Gastrocnemius medialis (tissue), 4 donors: ENCODE measurements around the gene OR2F2. TPM values are rescaled to one million over a fixed set of nuclear protein-coding genes. Genes with fewer than 3 reads are reported as not detected.

ENCODE experiments used
- ATAC-seq, 2 donors: fragments of 150-250 bp; one replicate each; pipeline ENCODE4 v1.9.1; 2016
- DNase-seq, 2 donors: peaks; one replicate each; pipeline ENCODE4 v3.0.0-alpha.2; 2019
- H3K27ac ChIP-seq, 4 donors: fragments of 200-600 bp; sonication (generic); 1 replicate in 1 of 4; 2 replicates in 3 of 4; pipeline ENCODE4 v1.5.1; 2016 to 2018; ENCODE audit warnings: mild to moderate bottlenecking in 2 of 4, moderate library complexity in 1 of 4
- H3K27me3 ChIP-seq, 3 donors: fragments of 200-600 bp; sonication (generic) in 2 of 3; 1 replicate in 1 of 3; 2 replicates in 2 of 3; pipeline versions ENCODE4 v1.5.1 to v1.6.0; 2016 to 2019; ENCODE audit warnings: mild to moderate bottlenecking in 1 of 3, moderate library complexity in 1 of 3
- H3K36me3 ChIP-seq, 2 donors: fragments of 200-600 bp; sonication (generic) in 1 of 2; one replicate each; pipeline ENCODE4 v1.5.1; 2017 to 2018
- H3K4me1 ChIP-seq, 2 donors: fragments of 200-600 bp; sonication (generic) in 1 of 2; one replicate each; pipeline ENCODE4 v1.5.1; 2016 to 2017; ENCODE audit warnings: mild to moderate bottlenecking in 2 of 2
- H3K4me3 ChIP-seq, 4 donors: fragments of 200-600 bp; sonication (generic) in 3 of 4; 1 replicate in 1 of 4; 2 replicates in 3 of 4; pipeline ENCODE4 v1.5.1; 2016 to 2019; ENCODE audit warnings: mild to moderate bottlenecking in 2 of 4
- H3K9me3 ChIP-seq, 3 donors: fragments of 200-600 bp; sonication (generic) in 2 of 3; 1 replicate in 1 of 3; 2 replicates in 2 of 3; pipeline ENCODE4 v1.5.1; 2016 to 2019
- CTCF ChIP-seq, 5 experiments: fragments of 450-650 bp in 3 of 5; fragments of 200-600 bp in 2 of 5; sonication (generic) in 2 of 5; IDR thresholded peaks in 4 of 5; conservative IDR thresholded peaks in 1 of 5; 1 replicate in 4 of 5; 2 replicates in 1 of 5; pipeline ENCODE4 v1.5.1; 2016 to 2019; ENCODE audit warnings: antibody characterized with exemption in 5 of 5, mild to moderate bottlenecking in 3 of 5, moderate library complexity in 3 of 5
- POLR2A ChIP-seq, 2 donors: fragments of 450-650 bp; IDR thresholded peaks; one replicate each; pipeline ENCODE4 v1.6.1; 2017; ENCODE audit warnings: antibody characterized with exemption in 2 of 2, mild to moderate bottlenecking in 2 of 2, moderate library complexity in 2 of 2
- in situ Hi-C, 4 donors: fragments of 200-750 bp; cut with MboI; loops; one replicate each; pipeline versions ENCODE4 v1.15.0 to v1.8.0; 2017; ENCODE audit warnings: low sequenced_read_pairs in 4 of 4
- intact Hi-C: fragments of 100-400 bp; cut with DNase I; formaldehyde crosslinking; loops from one replicate; pipeline ENCODE4 v1.15.1; 2023; ENCODE audit warnings: low total_unique reads
- total RNA-seq, 4 donors: library from RNA; depleted of rRNA; stranded (reverse); fragments of >200 nt; gene quantifications; one replicate each; pipeline versions ENCODE4 v1.1.0 to v1.2.3, GENCODE V29; 2016

Gene OR2F2
- total RNA-seq, 4 donors from 2014 or later: not detected

DNA sequence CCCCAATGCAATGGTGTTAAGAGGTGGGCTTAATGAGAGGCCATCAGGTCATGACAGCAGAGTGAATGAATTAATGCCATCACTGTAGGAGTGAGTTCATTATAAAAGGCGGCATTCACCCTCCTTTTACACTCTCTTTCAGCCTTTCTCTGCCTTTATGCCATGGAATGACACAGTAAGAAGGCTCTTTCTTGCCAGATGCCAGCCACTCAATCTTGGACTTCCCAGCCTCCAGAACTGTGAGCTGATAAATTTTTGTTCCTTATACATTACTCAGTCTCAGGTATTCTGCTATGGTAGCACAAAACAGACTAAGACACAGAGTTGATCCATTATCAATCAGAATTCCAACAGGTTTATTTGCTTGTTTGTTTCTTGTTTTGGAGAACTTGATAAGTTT, 36.2 kb upstream of the OR2F2 start:
- ATAC-seq: no peak
- H3K27ac ChIP-seq: peak overlapping the region in 3 of 4 donors; percentile 86 to 97 (median 92)

DNA sequence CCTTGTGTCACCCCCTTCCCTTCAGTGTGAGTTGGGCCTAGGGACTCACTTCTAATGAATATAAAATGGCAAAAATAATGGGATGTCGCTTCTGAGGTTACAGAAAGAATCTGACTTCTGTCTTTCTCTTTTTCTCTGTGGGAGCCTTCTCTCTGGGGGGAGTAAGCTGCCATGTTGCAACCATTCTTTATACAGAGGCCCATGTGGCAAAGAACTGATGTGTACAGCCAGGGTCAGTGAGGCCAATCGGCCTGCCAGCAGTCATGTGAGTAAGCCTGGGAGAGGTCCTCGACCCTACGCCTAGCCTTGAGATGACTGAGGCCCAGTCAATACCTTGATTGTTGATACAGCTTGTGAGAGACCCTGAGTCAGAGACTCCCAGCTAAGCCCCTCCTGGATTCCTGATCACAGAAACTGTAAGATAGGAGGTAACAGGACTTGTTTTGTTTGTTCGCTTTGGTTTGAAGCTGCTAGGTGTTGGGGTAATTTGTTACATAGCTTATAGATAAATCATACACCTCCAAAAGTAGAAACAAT, 34.7 kb upstream of the OR2F2 start:
- Histone ChIP-seq H3K4me3 (peak overlapping the region; percentile 80 to 99 (median 94)), H3K4me1 (peaks cover 21 to 29% of the 10 kb centered on the region in 2 donors), H3K36me3 (no peaks in the 10 kb centered on the region), H3K27me3 (no peaks in the 10 kb centered on the region), H3K27ac (peak overlapping the region; percentile 86 to 97 (median 94)), H3K9me3 (no peaks in the 10 kb centered on the region)
- in situ Hi-C loops (no loop called here), intact Hi-C loops (loop anchor here (2.0 to 10.0 kb wide), 2 partner anchors 17 to 515 kb away; partner anchors contain the start of gene ZYX)
- TF ChIP-seq CTCF (IDR thresholded peaks at IDR 0.05 in 4 of 5, conservative IDR thresholded peaks at IDR 0.05 in 1 of 5): no peak
- TF ChIP-seq POLR2A (IDR thresholded peaks at IDR 0.05): no peak
- DNase-seq: no peak
- no peak for ATAC-seq

More for the DNA sequence above, 36.2 kb upstream of the OR2F2 start:
- peaks cover 21 to 22% of the 10 kb centered on the region in 2 donors for H3K4me1 ChIP-seq
- no peak overlapping the region for H3K4me3 ChIP-seq
- in situ Hi-C loops (loop anchor here in 1 of 4 donors (25.0 kb wide), 1 partner anchor 612 kb away; the partner anchor contains the start of genes CASP2 and TMEM139), intact Hi-C loops (no loop called here)
- TF ChIP-seq POLR2A (IDR thresholded peaks at IDR 0.05): no peak
- TF ChIP-seq CTCF (IDR thresholded peaks at IDR 0.05 in 4 of 5, conservative IDR thresholded peaks at IDR 0.05 in 1 of 5): no peak
- H3K9me3 ChIP-seq: no peaks in the 10 kb centered on the region
- no peak for DNase-seq
- no peaks in the 10 kb centered on the region for H3K27me3 ChIP-seq
- H3K36me3 ChIP-seq: no peaks in the 10 kb centered on the region

- TF ChIP-seq CTCF (IDR thresholded peaks at IDR 0.05 in 4 of 5, conservative IDR thresholded peaks at IDR 0.05 in 1 of 5) (no peak), POLR2A (IDR thresholded peaks at IDR 0.05) (no peak)
- intact Hi-C loops (loop anchor here (2.0 to 10.0 kb wide), 2 partner anchors 18 to 516 kb away; partner anchors contain the start of gene ZYX), in situ Hi-C loops (no loop called here)
- ATAC-seq (peak; percentile 39 to 47), DNase-seq (peak in 1 of 2 donors; percentile 19)
- peak overlapping the region; percentile 86 to 97 (median 94) for H3K27ac ChIP-seq
- H3K36me3 ChIP-seq: no peaks in the 10 kb centered on the region
- H3K4me1 ChIP-seq: peaks cover 21 to 32% of the 10 kb centered on the region in 2 donors
- no peaks in the 10 kb centered on the region for H3K27me3 ChIP-seq
- no peaks in the 10 kb centered on the region for H3K9me3 ChIP-seq
- peak overlapping the region; percentile 80 to 99 (median 94) for H3K4me3 ChIP-seq
These were observed 33.7 kb upstream of the OR2F2 start for GRCh38 chr7:143901332-143901667.

DNA sequence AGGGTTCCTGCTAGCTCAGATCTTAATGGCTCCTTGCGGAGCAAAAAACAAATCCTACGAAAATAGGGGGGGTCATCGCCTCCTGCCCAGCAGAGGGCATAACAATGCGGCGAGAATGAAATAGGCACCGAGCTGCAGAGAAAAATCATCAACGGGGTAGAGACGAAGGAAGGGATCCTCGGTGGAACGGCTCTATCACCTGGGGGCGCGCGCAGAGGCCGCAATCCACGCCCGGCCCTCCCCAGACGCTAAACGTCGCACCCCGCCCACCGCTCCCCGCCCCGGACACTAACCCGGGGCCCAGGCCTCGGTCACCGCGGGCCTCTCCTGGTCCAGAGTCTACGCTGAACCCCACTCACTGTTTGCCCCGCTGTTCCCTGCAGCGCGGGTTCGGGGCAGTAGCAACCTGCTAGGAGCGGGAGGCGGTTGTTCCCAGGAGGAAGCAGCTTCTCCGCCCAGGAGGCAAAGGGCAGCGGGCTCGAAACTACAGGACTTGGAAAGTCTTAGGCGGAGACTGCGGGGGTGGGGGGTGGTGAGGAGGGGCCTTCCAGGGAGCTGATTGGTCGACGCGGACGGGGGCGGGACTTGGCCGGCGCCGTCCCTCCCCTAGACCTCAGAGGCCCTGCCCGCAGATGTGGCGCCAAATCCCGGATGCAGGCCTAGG, 33.2 kb upstream of the OR2F2 start, which contains the start of gene TCAF1:
TCAF1 (minus strand) TSS at position 509 of the 664 bp plus-strand sequence. CDS start 25,568 bp downstream, outside the sequence.
- Histone ChIP-seq H3K9me3 (no peaks in the 10 kb centered on the region), H3K4me3 (peak within 1 kb of the TSS; percentile 80 to 99 (median 94)), H3K27me3 (no peaks in the 10 kb centered on the region), H3K36me3 (no peaks in the 10 kb centered on the region), H3K27ac (peak within 1 kb of the TSS; percentile 86 to 97 (median 94)), H3K4me1 (peaks cover 21 to 32% of the 10 kb centered on the region in 2 donors)
- intact Hi-C loops (loop anchor here (2.0 to 10.0 kb wide), 2 partner anchors 19 to 517 kb away; partner anchors contain the start of gene ZYX), in situ Hi-C loops (no loop called here)
- ATAC-seq (peak; percentile 96 to 97), DNase-seq (peak; percentile 94)
- TF ChIP-seq POLR2A (IDR thresholded peaks at IDR 0.05) (peak; percentile 65 to 71), CTCF (IDR thresholded peaks at IDR 0.05 in 4 of 5, conservative IDR thresholded peaks at IDR 0.05 in 1 of 5) (peak in 3 of 5 experiments; percentile 20 to 23 (median 21))
